Neural cell (in vitro differentiated cells): Measurements from ENCODE around the gene PSEN2.
"Not testable (repeated sequence)": the region's sequence is repeated elsewhere in the genome, so short reads cannot be mapped to it uniquely, and the experiment has no call there.

Experiments
- EP300 ChIP-seq: fragments of 450-650 bp; conservative IDR thresholded peaks from 2 replicates; pipeline ENCODE4 v1.6.1; 2014; ENCODE audit warnings: antibody characterized with exemption, mild to moderate bottlenecking, moderate library complexity; ENCODE audit not compliant: poor library complexity, severe bottlenecking
- MXI1 ChIP-seq: fragments of 450-650 bp; conservative IDR thresholded peaks from 2 replicates; pipeline ENCODE4 v1.6.1; 2014; ENCODE audit warnings: antibody characterized with exemption, mild to moderate bottlenecking; ENCODE audit not compliant: poor library complexity, severe bottlenecking
- POLR2AphosphoS5 ChIP-seq: IDR thresholded peaks from 2 replicates; pipeline ENCODE4 v1.6.1; 2012
- SMC3 ChIP-seq: fragments of 450-650 bp; conservative IDR thresholded peaks from 2 replicates; pipeline ENCODE4 v1.6.1; 2014; ENCODE audit warnings: antibody characterized with exemption, mild to moderate bottlenecking, moderate library complexity; ENCODE audit not compliant: poor library complexity
- TAF1 ChIP-seq: IDR thresholded peaks from 2 replicates; pipeline ENCODE4 v1.6.1; 2012; ENCODE audit warnings: low read depth
- TF ChIP-seq, protein P1 (sequence below): fragments of 450-650 bp; IDR thresholded peaks from 2 replicates; pipeline ENCODE4 v1.5.1; 2014; ENCODE audit warnings: antibody characterized with exemption, mild to moderate bottlenecking, moderate library complexity; ENCODE audit not compliant: poor library complexity, severe bottlenecking

DNA sequence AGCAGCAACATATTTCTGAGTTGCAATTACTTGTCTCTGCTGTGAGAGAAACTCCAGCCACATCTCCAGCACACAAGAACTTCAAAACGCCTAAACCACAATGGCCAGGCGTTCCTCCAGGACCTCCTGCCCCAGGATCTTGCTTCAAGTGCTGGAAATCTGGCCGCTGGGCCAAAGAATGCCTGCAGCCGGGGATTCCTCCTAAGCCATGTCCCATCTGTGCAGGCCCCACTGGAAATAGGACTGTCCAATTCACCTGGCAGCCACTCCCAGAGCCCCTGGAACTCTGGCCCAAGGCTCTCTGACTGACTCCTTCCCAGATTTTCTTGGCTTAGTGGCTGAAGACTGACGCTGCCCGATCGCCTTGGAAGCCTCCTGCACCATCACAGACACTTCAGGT, 35.0 kb upstream of the PSEN2 start:
- TF ChIP-seq TAF1, MXI1, EP300, POLR2AphosphoS5, SMC3: not testable (repeated sequence)
- TF ChIP-seq, protein P1, sequence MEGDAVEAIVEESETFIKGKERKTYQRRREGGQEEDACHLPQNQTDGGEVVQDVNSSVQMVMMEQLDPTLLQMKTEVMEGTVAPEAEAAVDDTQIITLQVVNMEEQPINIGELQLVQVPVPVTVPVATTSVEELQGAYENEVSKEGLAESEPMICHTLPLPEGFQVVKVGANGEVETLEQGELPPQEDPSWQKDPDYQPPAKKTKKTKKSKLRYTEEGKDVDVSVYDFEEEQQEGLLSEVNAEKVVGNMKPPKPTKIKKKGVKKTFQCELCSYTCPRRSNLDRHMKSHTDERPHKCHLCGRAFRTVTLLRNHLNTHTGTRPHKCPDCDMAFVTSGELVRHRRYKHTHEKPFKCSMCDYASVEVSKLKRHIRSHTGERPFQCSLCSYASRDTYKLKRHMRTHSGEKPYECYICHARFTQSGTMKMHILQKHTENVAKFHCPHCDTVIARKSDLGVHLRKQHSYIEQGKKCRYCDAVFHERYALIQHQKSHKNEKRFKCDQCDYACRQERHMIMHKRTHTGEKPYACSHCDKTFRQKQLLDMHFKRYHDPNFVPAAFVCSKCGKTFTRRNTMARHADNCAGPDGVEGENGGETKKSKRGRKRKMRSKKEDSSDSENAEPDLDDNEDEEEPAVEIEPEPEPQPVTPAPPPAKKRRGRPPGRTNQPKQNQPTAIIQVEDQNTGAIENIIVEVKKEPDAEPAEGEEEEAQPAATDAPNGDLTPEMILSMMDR = not testable (repeated sequence)
